Left renal pelvis (tissue), 4 donors: ENCODE data around the gene ABL1. TPM values are rescaled to one million over a fixed set of nuclear protein-coding genes. Genes with fewer than 3 reads are reported as not detected.

Experiments used
- DNase-seq, 4 donors: peaks; one replicate each; pipeline ENCODE4 v3.0.0-alpha.2; 2013; ENCODE audit warnings: low read depth in 4 of 4, low spot score in 3 of 4
- polyA plus RNA-seq, 4 donors: library from polyadenylated mRNA; unstranded; fragments of 120-200 nt; gene quantifications; one replicate each; pipeline ENCODE4 v1.2.1, GENCODE V29; 2013; ENCODE audit not compliant: insufficient read length in 4 of 4

Gene ABL1
- polyA plus RNA-seq, 4 donors, result 75.7 to 80.6 (median 79.0) TPM

DNA sequence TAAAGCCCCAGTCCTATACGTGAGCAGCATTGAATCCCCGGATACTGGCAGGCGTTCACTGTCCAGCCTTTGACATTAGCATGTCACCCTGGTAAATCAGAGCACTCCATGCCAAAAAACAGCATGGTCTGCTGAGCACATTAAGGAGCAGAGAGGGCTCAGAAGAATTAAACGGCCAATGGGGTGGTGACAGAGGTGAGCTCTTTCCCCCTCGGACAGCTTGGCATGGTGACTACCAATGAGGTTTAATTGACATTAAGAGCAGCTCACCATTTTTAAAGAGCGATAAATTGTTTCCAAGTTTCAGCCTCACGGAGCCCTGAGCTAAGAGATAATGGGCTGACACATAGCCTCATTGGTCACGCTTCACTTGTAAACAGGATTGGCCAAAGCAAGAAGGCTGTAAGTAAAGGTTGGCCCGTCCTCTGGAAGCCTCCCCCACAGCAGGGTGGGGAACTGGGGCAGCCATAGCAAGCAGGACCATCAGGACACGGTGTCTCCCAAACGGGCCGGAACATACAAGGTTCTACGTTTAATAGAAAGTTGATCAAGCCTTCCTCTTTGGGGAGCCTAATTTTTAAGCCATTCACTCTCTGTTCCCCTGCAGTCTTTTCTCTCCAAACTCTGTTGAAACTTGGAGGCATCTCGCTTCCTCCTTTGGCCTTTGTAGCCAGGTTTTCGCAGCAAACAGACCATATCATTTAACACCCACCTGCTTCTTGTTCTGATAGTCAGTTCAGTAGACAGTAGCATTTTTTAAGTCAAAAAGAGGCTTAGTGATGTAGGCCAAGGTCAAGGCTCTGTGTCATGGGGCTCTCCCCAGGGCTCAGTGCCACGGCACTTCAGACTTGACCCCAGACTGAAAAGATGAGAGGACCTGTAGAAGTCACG lies 35.7 kb downstream of the ABL1 start:
- DNase-seq, result no peak

DNA sequence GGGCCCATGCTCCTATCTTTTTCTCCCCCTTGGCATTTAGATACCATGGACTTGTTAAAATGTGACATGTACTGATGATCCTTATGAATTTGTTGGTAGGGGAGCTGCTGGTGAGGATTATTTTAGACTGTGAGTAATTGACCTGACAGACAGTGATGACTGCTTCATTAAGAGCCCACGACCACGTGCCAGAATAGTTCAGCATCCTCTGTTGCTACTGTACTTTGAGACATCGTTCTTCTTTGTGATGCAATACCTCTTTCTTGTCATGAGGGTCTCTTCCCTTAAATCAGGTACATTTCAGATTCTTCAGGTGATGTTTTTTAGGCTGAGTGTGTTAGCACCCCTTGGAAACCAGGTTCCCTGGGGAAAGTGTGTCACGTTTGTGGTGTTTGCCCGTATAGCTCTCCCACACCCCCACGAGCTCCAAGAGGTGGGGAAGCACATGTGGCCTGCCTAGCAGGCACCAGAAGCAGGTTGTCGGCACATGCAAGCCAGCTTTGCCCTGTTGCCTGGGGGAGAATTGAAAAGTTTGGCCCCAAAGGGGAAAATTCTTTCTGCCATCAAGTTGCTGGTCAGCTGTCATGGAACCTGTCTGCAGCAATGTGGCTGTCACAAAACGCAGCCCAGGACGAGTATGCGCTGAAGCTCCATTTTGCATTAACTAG lies 36.5 kb downstream of the ABL1 start:
- DNase-seq, result no peak

DNA sequence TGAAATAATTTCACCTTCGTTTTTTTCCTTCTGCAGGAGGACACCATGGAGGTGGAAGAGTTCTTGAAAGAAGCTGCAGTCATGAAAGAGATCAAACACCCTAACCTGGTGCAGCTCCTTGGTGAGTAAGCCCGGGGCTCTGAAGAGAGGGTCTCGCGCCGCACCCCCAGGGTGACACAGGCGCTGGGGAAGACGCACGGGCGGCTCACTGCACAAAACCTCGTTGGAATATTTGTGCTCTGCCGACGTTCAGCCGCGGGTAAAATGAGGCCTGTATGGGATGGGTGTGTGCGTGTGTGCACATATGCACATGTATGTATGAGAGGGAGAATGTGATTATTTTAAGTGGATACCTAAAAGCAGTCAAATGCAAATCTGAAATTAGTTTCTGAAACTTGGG lies 37.0 kb downstream of the ABL1 start:
- no peak for DNase-seq

DNA sequence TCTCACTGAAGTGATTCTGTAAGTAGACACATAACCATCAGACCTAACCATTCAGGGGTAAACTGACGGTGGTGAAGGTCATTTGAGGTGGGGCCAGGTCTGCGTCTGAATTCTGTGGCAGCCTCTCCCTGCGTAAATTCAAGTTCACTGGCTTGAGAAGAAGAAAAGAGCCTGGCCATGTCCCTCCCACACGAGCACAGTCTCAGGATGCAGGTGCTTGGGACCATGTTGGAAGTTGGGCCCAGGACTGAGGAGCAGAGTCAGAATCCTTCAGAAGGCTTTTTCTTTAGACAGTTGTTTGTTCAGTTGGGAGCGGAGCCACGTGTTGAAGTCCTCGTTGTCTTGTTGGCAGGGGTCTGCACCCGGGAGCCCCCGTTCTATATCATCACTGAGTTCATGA lies 37.5 kb downstream of the ABL1 start:
- no peak for DNase-seq

DNA sequence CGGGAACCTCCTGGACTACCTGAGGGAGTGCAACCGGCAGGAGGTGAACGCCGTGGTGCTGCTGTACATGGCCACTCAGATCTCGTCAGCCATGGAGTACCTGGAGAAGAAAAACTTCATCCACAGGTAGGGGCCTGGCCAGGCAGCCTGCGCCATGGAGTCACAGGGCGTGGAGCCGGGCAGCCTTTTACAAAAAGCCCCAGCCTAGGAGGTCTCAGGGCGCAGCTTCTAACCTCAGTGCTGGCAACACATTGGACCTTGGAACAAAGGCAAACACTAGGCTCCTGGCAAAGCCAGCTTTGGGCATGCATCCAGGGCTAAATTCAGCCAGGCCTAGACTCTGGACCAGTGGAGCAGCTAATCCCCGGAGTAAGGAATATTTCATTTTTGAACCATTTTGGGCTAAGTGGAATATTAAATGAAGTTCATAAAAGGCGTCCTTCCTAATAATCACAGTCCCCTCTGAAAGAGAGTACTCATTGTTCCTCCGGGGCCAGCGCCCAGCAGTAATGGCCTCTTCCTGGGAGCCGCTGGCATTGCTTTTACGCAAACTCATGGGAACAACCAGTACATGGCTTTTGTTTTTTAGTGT lies 38.0 kb downstream of the ABL1 start:
- no peak for DNase-seq

DNA sequence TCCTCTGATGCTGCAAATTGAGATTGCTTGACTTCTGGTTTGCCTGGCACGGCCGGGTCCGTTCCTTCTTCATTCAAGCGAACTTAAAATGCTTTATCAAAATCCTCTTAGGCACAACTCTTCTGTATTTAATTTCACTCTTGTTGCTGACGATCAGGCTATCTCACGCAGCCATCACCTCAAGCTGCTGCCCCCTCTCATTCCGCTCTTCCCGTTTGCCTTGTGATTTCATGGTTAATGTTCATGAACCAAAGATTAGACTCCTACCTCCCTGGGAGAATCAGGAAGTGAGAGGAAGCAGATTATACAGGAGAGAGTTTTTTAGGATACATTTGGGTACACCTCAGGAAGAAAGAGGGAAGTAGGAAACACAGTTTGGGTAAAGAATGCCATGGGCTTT lies 38.9 kb downstream of the ABL1 start:
- no peak for DNase-seq

DNA sequence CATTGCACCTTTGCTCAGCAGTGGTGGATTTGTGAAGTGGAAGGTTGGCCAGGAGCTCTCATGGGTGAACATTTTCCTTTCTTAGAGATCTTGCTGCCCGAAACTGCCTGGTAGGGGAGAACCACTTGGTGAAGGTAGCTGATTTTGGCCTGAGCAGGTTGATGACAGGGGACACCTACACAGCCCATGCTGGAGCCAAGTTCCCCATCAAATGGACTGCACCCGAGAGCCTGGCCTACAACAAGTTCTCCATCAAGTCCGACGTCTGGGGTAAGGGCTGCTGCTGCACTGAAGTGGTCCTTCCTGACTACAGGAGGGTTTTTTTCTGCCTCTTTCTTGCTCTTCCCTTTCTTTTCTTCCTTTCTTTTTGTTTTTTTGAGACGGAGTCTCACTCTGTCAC lies 39.7 kb downstream of the ABL1 start:
- no peak for DNase-seq

DNA sequence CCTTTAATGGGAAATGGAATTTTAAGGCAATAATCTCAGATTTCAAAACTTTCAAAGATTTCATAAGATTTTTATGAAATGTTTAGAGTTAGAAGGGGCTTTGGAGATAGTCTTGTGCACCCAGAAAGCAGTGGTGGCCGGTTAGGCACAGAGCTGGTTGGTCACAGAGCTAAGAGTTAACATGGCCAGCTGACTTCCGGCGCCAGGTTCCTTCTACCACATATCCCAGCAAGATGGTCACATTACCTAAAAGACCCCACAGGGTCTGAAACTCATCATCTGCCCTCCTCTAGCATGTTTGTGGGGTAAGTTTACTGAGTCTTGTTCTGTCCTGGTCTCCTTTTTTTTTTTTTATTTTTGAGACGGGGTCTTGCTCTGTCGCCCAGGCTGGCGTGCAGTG lies 42.2 kb downstream of the ABL1 start:
- no peak for DNase-seq

DNA sequence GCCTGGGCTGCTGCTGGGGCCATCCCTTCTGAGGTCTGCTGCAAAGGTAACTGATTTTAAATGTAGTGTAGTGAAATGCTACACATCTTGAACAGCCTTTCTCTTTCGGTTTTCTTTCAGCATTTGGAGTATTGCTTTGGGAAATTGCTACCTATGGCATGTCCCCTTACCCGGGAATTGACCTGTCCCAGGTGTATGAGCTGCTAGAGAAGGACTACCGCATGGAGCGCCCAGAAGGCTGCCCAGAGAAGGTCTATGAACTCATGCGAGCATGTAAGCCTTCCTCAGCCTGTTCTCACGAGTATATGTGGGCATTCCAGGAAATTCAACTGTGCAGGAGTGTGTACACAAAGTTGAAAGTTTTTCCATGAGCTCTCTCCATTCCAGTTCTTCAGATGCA lies 43.2 kb downstream of the ABL1 start:
- DNase-seq, result no peak

DNA sequence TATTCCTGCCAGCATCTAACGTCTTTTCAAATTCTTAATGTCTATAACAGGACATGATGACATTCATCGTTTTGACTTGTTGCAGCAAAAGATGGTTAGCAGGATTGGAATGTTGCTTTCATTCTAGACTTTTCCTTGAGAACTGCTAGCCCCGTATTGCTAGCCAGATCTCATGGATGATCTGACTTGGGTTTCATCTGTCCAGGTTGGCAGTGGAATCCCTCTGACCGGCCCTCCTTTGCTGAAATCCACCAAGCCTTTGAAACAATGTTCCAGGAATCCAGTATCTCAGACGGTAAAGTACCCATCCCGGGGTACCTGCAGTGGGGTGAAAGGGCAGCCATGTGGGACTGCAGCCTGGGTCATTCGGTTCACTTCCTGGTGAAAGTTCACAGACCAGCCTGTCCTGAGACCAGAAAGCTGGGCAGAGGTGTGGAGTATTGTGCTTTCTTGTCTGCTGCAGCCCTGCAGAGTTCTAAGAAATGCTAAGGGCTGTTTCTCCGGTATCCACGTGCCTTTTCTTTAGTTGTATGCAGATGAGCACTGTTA lies 44.9 kb downstream of the ABL1 start:
- DNase-seq, result no peak

DNA sequence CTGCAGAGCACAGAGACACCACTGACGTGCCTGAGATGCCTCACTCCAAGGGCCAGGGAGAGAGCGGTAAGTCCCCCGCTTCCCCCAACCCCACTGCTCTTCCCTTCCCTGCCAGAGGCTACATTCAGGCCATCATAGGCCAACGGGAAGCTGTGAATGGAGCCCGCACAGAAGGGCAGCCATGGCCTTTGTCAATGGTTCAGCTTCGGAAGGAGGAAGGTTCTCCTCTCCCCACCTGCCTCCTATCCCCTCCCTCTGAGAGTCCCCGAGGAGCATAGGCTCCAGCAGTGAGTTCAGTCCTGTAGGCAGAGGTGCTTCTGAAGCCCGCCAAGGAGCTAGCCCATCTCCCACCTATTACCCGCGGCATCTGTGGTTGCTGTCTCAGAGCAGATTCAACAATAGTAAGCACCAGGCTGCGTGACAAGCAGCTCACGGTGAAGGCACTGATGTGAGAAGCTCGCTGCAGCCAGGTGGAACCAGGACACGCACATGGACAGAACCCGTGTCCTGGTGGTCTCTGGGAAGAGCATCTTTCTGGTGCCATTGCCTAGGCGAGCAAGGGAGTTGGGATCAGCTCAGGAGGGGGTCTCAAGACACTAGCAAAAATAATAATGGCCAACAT lies 45.7 kb downstream of the ABL1 start:
- no peak for DNase-seq

DNA sequence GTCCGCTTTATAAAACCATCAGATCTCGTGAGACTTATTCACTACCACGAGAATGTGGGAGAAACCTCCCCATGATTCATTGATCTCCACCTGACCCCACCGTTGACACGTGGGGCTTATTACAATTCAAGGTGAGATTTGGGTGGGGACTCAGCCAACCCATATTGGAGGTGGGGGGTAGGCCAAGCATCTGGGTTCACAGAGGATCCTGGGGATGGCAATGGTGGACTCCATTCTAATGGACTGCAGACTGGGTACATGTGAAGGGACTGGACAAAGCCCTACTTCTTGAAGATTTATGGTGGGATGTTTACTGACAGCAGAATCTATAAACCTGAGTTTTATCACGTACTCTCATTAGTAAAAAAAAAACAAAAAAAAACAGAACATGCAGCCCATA lies 46.5 kb downstream of the ABL1 start:
- DNase-seq, result no peak

DNA sequence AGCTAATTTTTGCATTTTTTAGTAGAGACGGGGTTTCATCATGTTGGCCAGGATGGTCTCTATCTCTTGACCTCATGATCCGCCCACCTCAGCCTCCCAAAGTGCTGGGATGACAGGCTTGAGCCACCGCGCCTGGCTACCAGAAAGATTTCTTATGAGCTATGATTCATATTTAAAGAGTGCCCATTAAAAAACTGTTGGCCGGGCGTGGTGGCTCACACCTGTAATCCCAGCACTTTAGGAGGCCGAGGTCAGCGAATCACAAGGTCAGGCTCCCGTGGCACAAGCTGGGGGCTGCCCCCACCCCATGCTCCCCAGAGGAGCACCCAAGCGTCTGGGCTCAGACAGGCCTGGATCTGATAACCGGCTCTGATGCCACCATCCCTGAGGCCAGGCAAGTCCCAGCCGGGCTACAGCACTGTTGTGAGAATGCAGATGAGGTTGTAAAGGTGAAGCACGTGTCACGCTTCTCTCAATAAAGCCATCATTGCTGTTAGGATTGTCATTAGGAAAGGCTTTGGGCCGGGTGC lies 47.7 kb downstream of the ABL1 start:
- no peak for DNase-seq

DNA sequence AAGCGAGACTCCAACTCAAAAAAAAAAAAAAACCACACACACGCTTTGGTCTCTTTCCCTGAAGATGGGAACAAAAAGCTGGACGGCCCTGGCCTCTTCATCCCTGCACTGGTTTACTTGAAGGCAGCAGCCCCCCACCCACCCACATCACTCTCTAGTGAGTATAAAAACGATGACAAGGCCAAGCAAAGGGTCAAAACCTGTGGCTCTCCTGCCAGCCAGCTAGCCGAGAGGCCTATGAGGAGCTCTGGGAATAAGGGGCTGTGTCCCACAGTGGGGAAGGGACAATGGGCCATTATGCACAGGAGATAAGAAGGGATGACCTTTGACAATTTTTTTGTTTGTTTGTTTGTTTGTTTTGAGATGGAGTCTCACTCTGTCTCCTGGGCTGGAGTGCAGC lies 48.4 kb downstream of the ABL1 start:
- no peak for DNase-seq

DNA sequence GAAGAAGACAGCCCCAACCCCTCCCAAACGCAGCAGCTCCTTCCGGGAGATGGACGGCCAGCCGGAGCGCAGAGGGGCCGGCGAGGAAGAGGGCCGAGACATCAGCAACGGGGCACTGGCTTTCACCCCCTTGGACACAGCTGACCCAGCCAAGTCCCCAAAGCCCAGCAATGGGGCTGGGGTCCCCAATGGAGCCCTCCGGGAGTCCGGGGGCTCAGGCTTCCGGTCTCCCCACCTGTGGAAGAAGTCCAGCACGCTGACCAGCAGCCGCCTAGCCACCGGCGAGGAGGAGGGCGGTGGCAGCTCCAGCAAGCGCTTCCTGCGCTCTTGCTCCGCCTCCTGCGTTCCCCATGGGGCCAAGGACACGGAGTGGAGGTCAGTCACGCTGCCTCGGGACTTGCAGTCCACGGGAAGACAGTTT lies 49.1 kb downstream of the ABL1 start:
- DNase-seq, result no peak

DNA sequence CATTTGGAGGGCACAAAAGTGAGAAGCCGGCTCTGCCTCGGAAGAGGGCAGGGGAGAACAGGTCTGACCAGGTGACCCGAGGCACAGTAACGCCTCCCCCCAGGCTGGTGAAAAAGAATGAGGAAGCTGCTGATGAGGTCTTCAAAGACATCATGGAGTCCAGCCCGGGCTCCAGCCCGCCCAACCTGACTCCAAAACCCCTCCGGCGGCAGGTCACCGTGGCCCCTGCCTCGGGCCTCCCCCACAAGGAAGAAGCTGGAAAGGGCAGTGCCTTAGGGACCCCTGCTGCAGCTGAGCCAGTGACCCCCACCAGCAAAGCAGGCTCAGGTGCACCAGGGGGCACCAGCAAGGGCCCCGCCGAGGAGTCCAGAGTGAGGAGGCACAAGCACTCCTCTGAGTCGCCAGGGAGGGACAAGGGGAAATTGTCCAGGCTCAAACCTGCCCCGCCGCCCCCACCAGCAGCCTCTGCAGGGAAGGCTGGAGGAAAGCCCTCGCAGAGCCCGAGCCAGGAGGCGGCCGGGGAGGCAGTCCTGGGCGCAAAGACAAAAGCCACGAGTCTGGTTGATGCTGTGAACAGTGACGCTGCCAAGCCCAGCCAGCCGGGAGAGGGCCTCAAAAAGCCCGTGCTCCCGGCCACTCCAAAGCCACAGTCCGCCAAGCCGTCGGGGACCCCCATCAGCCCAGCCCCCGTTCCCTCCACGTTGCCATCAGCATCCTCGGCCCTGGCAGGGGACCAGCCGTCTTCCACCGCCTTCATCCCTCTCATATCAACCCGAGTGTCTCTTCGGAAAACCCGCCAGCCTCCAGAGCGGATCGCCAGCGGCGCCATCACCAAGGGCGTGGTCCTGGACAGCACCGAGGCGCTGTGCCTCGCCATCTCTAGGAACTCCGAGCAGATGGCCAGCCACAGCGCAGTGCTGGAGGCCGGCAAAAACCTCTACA lies 49.8 kb downstream of the ABL1 start:
- no peak for DNase-seq

DNA sequence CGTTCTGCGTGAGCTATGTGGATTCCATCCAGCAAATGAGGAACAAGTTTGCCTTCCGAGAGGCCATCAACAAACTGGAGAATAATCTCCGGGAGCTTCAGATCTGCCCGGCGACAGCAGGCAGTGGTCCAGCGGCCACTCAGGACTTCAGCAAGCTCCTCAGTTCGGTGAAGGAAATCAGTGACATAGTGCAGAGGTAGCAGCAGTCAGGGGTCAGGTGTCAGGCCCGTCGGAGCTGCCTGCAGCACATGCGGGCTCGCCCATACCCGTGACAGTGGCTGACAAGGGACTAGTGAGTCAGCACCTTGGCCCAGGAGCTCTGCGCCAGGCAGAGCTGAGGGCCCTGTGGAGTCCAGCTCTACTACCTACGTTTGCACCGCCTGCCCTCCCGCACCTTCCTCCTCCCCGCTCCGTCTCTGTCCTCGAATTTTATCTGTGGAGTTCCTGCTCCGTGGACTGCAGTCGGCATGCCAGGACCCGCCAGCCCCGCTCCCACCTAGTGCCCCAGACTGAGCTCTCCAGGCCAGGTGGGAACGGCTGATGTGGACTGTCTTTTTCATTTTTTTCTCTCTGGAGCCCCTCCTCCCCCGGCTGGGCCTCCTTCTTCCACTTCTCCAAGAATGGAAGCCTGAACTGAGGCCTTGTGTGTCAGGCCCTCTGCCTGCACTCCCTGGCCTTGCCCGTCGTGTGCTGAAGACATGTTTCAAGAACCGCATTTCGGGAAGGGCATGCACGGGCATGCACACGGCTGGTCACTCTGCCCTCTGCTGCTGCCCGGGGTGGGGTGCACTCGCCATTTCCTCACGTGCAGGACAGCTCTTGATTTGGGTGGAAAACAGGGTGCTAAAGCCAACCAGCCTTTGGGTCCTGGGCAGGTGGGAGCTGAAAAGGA lies 50.7 kb downstream of the ABL1 start:
- no peak for DNase-seq

DNA sequence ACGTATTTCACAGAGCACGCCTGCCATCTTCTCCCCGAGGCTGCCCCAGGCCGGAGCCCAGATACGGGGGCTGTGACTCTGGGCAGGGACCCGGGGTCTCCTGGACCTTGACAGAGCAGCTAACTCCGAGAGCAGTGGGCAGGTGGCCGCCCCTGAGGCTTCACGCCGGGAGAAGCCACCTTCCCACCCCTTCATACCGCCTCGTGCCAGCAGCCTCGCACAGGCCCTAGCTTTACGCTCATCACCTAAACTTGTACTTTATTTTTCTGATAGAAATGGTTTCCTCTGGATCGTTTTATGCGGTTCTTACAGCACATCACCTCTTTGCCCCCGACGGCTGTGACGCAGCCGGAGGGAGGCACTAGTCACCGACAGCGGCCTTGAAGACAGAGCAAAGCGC lies 51.9 kb downstream of the ABL1 start:
- DNase-seq, result no peak
